Endothelial cell of umbilical vein (primary cell): ENCODE data around the gene ALOX15B. TPM values are rescaled to one million over a fixed set of nuclear protein-coding genes. Genes with fewer than 3 reads are reported as not detected.

Experiments
- BruUV-seq: library from RNA; stranded (reverse); fragments of 400-500 nt; replicated peaks from 2 replicates; lab custom pipeline; 2021; lab: Mats Ljungman, UMichigan
- CTCF ChIA-PET: fragments of 300-600, 350-600 bp; sonication (Branson Sonifier 250); formaldehyde crosslinking; loops from one replicate; lab custom pipeline; 2021; ENCODE audit warnings: antibody characterized with exemption, inconsistent platforms; lab: Charles Lee
- POLR2A ChIA-PET: fragments of 300-600, 350-600 bp; sonication (Branson Sonifier 250); formaldehyde crosslinking; loops from one replicate; lab custom pipeline; 2021; ENCODE audit warnings: antibody characterized with exemption, inconsistent platforms; lab: Charles Lee
- DNase-seq: peaks from one replicate; pipeline ENCODE4 v3.0.0-alpha.2; 2011; ENCODE audit warnings: low read depth, low spot score
- FAIRE-seq: peaks from 2 replicates; lab custom pipeline; 2011; peaks lifted over from hg19 to GRCh38; lab: Jason Lieb, UNC
- H2AFZ ChIP-seq: 2 replicates; pipeline ENCODE4 v1.6.0; 2012; ENCODE audit warnings: low read depth, low read length, control low read depth, inconsistent platforms
- H3K27ac ChIP-seq: 2 replicates; pipeline ENCODE4 v1.5.1; 2011; ENCODE audit warnings: low read depth, mild to moderate bottlenecking, control low read depth, low read length, moderate library complexity; ENCODE audit not compliant: insufficient read depth
- H3K27me3 ChIP-seq, 2 experiments: 2 replicates each; pipeline versions ENCODE4 v1.6.0 to v1.6.1; 2011; ENCODE audit warnings: low read length in 2 of 2, mixed read lengths in 1 of 2; ENCODE audit not compliant: control insufficient read depth in 2 of 2, insufficient read depth in 2 of 2
- H3K36me3 ChIP-seq, 2 experiments: 2 replicates in 1 of 2; 3 replicates in 1 of 2; pipeline ENCODE4 v1.5.1; 2011; ENCODE audit warnings: low read length in 2 of 2, mild to moderate bottlenecking in 1 of 2, moderate library complexity in 1 of 2; ENCODE audit not compliant: control insufficient read depth in 2 of 2, insufficient read depth in 2 of 2; ENCODE audit errors: extremely low read depth in 1 of 2
- H3K4me1 ChIP-seq: 3 replicates; pipeline ENCODE4 v1.5.1; 2011; ENCODE audit warnings: mild to moderate bottlenecking, low read length; ENCODE audit not compliant: control insufficient read depth, insufficient read depth; ENCODE audit errors: extremely low read depth
- H3K4me2 ChIP-seq: 2 replicates; pipeline ENCODE4 v1.6.1; 2011; ENCODE audit warnings: low read length, control low read depth, mixed read lengths; ENCODE audit not compliant: insufficient read depth
- H3K4me3 ChIP-seq, 3 experiments: fragments of 200-600 bp in 1 of 3; sonication (generic), shearing (Covaris generic) in 1 of 3; replicated peaks in 1 of 3; 2 replicates each; pipeline ENCODE4 v1.5.1; 2011 to 2016; ENCODE audit warnings: control low read depth in 3 of 3, low read length in 3 of 3, mild to moderate bottlenecking in 2 of 3, inconsistent platforms in 1 of 3, low read depth in 1 of 3, moderate library complexity in 1 of 3; ENCODE audit not compliant: insufficient read depth in 1 of 3
- H3K79me2 ChIP-seq: 2 replicates; pipeline ENCODE4 v1.6.0; 2012; ENCODE audit warnings: low read length, inconsistent platforms; ENCODE audit not compliant: control insufficient read depth, insufficient read depth
- H3K9ac ChIP-seq: replicated peaks from 2 replicates; pipeline ENCODE3; 2011; ENCODE audit warnings: low read length, control low read depth; ENCODE audit not compliant: insufficient read depth; ENCODE audit errors: extremely low read depth
- H3K9me1 ChIP-seq: replicated peaks from 3 replicates; pipeline ENCODE4 v1.6.0; 2011; ENCODE audit warnings: mild to moderate bottlenecking, low read length; ENCODE audit not compliant: control insufficient read depth, insufficient read depth; ENCODE audit errors: extremely low read depth
- H3K9me3 ChIP-seq: replicated peaks from 2 replicates; pipeline ENCODE4 v1.5.1; 2012; ENCODE audit warnings: low read length, inconsistent platforms; ENCODE audit not compliant: control insufficient read depth, insufficient read depth
- H4K20me1 ChIP-seq: replicated peaks from 2 replicates; pipeline ENCODE3; 2011; ENCODE audit warnings: mild to moderate bottlenecking, low read length; ENCODE audit not compliant: control insufficient read depth, insufficient read depth; ENCODE audit errors: extremely low read depth
- CTCF ChIP-seq, 2 donors: IDR thresholded peaks; 1 replicate in 1 of 2; 2 replicates in 1 of 2; pipeline ENCODE4 v1.5.1; 2011; ENCODE audit warnings: low read length in 2 of 2, mild to moderate bottlenecking in 2 of 2, moderate library complexity in 2 of 2, control low read depth in 1 of 2, inconsistent platforms in 1 of 2, low read depth in 1 of 2; ENCODE audit not compliant: insufficient read depth in 1 of 2; ENCODE audit errors: extremely low read depth in 1 of 2
- EZH2 ChIP-seq: IDR thresholded peaks from 2 replicates; pipeline ENCODE4 v1.6.1; 2012; ENCODE audit warnings: borderline replicate concordance, low read depth, mild to moderate bottlenecking, moderate library complexity, low read length, inconsistent platforms; ENCODE audit not compliant: severe bottlenecking
- FOS ChIP-seq: IDR thresholded peaks from 2 replicates; pipeline ENCODE4 v1.6.1; 2011; ENCODE audit warnings: mild to moderate bottlenecking, low read length, moderate library complexity, borderline replicate concordance; ENCODE audit not compliant: insufficient read depth
- JUN ChIP-seq: IDR thresholded peaks from 2 replicates; pipeline ENCODE4 v1.6.1; 2011; ENCODE audit warnings: borderline replicate concordance, low read depth; ENCODE audit not compliant: insufficient read length, insufficient read depth
- MYC ChIP-seq: IDR thresholded peaks from one replicate; pipeline ENCODE4 v1.6.1; 2011; ENCODE audit warnings: mild to moderate bottlenecking, low read depth, low read length
- POLR2A ChIP-seq: IDR thresholded peaks from 2 replicates; pipeline ENCODE4 v1.6.1; 2012; ENCODE audit warnings: low read depth, mild to moderate bottlenecking, control low read depth, low read length
- POLR2AphosphoS5 ChIP-seq: IDR thresholded peaks from 2 replicates; pipeline ENCODE4 v1.6.1; 2012; ENCODE audit warnings: low read depth, mild to moderate bottlenecking, control low read depth, low read length, moderate library complexity; ENCODE audit not compliant: insufficient read depth
- dilution Hi-C: fragments of 300-500 bp; cut with MboI; formaldehyde crosslinking; loops from one replicate; pipeline ENCODE4 v1.15.0; 2019; ENCODE audit warnings: low sequenced_read_pairs; ENCODE audit not compliant: extremely low pct_ligation_motif_present
- intact Hi-C: fragments of 100-400 bp; cut with micrococcal nuclease; formaldehyde crosslinking; loops from one replicate; pipeline ENCODE4 v1.10.0; 2022
- polyA plus RNA-seq, 4 experiments: library from polyadenylated mRNA; depleted of rRNA in 3 of 4; stranded (reverse) in 3 of 4; unstranded in 1 of 4; fragments of >200 nt; gene quantifications; 2 replicates each; pipeline versions ENCODE4 v1.2.1 to v1.2.3, GENCODE V29; 2011 to 2012; ENCODE audit warnings: missing spikeins in 1 of 4
- total RNA-seq: library from RNA; stranded (reverse); gene quantifications from 2 replicates; pipeline ENCODE4 v1.2.3, GENCODE V29; 2021

ALOX15B gene
- total and polyA plus RNA-seq, 2 donors (not counting 3 experiments of a cell fraction or from before 2014, with no cell fraction given): not detected

GRCh38 chr17:8020776-8021564 is 17.9 kb upstream of the ALOX15B start:
- H2AFZ ChIP-seq: no peak overlapping the region
- H3K9me3 ChIP-seq: no peaks in the 10 kb centered on the region
- no peak for TF ChIP-seq POLR2AphosphoS5
- no peaks in the 10 kb centered on the region for H3K79me2 ChIP-seq
- no peaks in the 10 kb centered on the region for H4K20me1 ChIP-seq
- peaks cover 8 to 15% of the 10 kb centered on the region in 2 experiments for H3K27me3 ChIP-seq
- intact Hi-C loops: no loop called here
- H3K9ac ChIP-seq: no peak overlapping the region
- no peak overlapping the region for H3K4me2 ChIP-seq
- no peak for FAIRE-seq
- POLR2A ChIA-PET: no interaction called here
- H3K27ac ChIP-seq: no peak overlapping the region
- BruUV-seq: no TSS peak
- no peaks in the 10 kb centered on the region for H3K4me1 ChIP-seq
- DNase-seq: no peak
- no peak overlapping the region for H3K4me3 ChIP-seq
- H3K36me3 ChIP-seq: no peaks in the 10 kb centered on the region
- H3K9me1 ChIP-seq: no peaks in the 10 kb centered on the region
- CTCF ChIA-PET: interaction anchor here (1.1 to 5.6 kb wide), 4 partner anchors 8 to 39 kb away, joined by 3 to 23 read pairs (median 4); no protein-coding TSS in a partner anchor
- dilution Hi-C loops: no loop called here

- Histone ChIP-seq H3K4me2 (no peak overlapping the region), H3K4me1 (no peaks in the 10 kb centered on the region), H3K9me3 (no peaks in the 10 kb centered on the region), H3K4me3 (no peak overlapping the region), H3K36me3 (no peaks in the 10 kb centered on the region), H2AFZ (no peak overlapping the region), H3K9me1 (no peaks in the 10 kb centered on the region), H4K20me1 (no peaks in the 10 kb centered on the region), H3K79me2 (no peaks in the 10 kb centered on the region), H3K9ac (no peak overlapping the region), H3K27me3 (peaks cover 9 to 10% of the 10 kb centered on the region in 2 experiments), H3K27ac (no peak overlapping the region)
- DNase-seq (no peak), FAIRE-seq (no peak)
- dilution Hi-C loops (no loop called here), intact Hi-C loops (no loop called here)
- ChIA-PET CTCF (interaction anchor here (1.1 to 5.6 kb wide), 3 partner anchors 20 to 39 kb away, joined by 3 to 23 read pairs (median 6); no protein-coding TSS in a partner anchor), POLR2A (no interaction called here)
- TF ChIP-seq JUN (no peak), POLR2A (no peak), MYC (no peak), POLR2AphosphoS5 (no peak), FOS (no peak), EZH2 (no peak), CTCF (IDR thresholded peaks at IDR 0.05; ENCODE audit: extremely low read depth in 1 of 2, insufficient read depth in 1 of 2, low read depth in 1 of 2, low read length in 2 of 2) (no peak)
- no TSS peak for BruUV-seq
These were observed 17.1 kb upstream of the ALOX15B start for GRCh38 chr17:8021565-8022359.
